Mucosa of descending colon (tissue), 3 donors: ENCODE measurements around the gene NKX1-2. TPM values are rescaled to one million over a fixed set of nuclear protein-coding genes. Genes with fewer than 3 reads are reported as not detected.
A peak's percentile ranks its signal among the peaks of the same experiment; 100 is the strongest.
"Not testable (repeated sequence)": the region's sequence is repeated elsewhere in the genome, so short reads cannot be mapped to it uniquely, and the experiment has no call there.

Experiments used
- ATAC-seq: fragments of 200-7000 bp; cut with Tn5 transposase; one replicate; pipeline ENCODE4 v1.9.1; 2020; ENCODE audit warnings: mild to moderate bottlenecking, moderate library complexity
- DNase-seq, 3 donors: peaks; one replicate each; pipeline ENCODE4 v3.0.0-alpha.2; 2020
- H3K36me3 ChIP-seq: fragments of 200-600 bp; one replicate; pipeline ENCODE4 v1.8.0; 2021; ENCODE audit warnings: low read depth, mild to moderate bottlenecking
- H3K4me1 ChIP-seq: fragments of 200-600 bp; one replicate; pipeline ENCODE4 v1.8.0; 2021; ENCODE audit warnings: low read depth, mild to moderate bottlenecking
- H3K4me3 ChIP-seq: fragments of 200-600 bp; one replicate; pipeline ENCODE4 v1.8.0; 2021; ENCODE audit warnings: mild to moderate bottlenecking
- H3K9me3 ChIP-seq: fragments of 200-600 bp; one replicate; pipeline ENCODE4 v1.8.0; 2021; ENCODE audit warnings: mild to moderate bottlenecking
- intact Hi-C, 2 donors: fragments of 100-400 bp; cut with DNase I in 1 of 2; cut with micrococcal nuclease in 1 of 2; formaldehyde crosslinking; loops; one replicate each; pipeline versions ENCODE4 v1.11.0 to v1.11.1; 2022; cut with DNase I, micrococcal nuclease
- total RNA-seq, 3 donors: library from RNA; stranded (reverse); fragmentation: NEBNext Ultra II Directional in 2 of 3; extraction: Animal tissue kit (Norgen Biotek cat#: 25700) in 2 of 3; gene quantifications; one replicate each; pipeline versions ENCODE4 v1.2.1 to v1.2.4, GENCODE V29; 2021 to 2023
- TF ChIP-seq, protein P1 (sequence below): fragments of 200-600 bp; IDR thresholded peaks from one replicate; pipeline ENCODE4 v1.8.0; 2022; ENCODE audit warnings: antibody characterized with exemption, mild to moderate bottlenecking
- donor health status: DM: no; HTN: no; CAD: no; lungs with moderate emphysema.
- donor health status: DM: no; HTN: no; CAD: no.
- donor health status: DM: no; HTN: yes; CAD: no.

Gene NKX1-2
- total RNA-seq, 3 donors from 2014 or later = not detected

DNA sequence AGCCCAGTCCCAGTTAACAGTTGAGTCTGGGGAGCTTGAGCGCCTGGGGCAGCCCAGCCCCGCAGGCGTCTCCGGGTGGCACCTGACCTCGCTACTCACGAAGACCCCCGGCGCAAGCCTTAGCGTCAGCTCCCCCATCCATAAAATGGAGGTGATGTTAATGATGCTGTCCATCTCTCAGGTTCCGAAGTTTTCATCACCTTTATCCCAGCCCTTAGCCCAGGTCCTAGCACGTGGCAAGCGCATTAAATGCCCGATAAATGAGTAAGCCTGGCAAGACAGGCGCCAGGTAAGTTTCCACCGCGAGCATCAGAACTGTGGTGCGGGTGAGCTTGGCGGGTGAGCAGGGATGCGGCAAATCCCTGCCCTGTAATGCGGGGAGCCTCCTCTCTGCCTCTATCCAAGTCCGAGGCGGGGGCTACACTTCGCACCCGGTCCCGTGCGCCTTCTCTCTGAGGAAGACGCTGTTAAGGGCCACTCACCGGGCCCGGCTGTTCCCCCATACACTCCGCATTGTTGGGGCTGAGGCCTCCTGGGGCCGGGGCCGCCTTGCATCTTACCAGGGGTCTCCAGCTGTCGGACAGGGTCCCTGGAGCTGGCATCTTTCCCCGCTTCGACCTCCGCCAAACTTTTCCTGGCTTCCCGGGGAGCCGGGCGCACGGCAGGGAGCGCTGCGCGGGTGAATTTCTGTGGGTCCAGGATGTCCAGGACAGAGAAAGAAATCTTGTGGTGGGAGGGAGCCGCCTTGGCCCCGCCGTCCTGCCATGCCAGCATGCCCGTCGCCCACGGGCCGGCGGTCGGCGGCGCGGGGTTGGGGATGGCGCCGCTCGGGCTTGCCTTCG is 444 bp downstream of the NKX1-2 start:
- intact Hi-C loops = no loop called here
- no peaks in the 10 kb centered on the region for H3K36me3 ChIP-seq
- no peak for DNase-seq
- H3K4me3 ChIP-seq = no peak overlapping the region
- no peak for ATAC-seq
- peaks cover 9% of the 10 kb centered on the region for H3K4me1 ChIP-seq
- TF ChIP-seq, protein P1, sequence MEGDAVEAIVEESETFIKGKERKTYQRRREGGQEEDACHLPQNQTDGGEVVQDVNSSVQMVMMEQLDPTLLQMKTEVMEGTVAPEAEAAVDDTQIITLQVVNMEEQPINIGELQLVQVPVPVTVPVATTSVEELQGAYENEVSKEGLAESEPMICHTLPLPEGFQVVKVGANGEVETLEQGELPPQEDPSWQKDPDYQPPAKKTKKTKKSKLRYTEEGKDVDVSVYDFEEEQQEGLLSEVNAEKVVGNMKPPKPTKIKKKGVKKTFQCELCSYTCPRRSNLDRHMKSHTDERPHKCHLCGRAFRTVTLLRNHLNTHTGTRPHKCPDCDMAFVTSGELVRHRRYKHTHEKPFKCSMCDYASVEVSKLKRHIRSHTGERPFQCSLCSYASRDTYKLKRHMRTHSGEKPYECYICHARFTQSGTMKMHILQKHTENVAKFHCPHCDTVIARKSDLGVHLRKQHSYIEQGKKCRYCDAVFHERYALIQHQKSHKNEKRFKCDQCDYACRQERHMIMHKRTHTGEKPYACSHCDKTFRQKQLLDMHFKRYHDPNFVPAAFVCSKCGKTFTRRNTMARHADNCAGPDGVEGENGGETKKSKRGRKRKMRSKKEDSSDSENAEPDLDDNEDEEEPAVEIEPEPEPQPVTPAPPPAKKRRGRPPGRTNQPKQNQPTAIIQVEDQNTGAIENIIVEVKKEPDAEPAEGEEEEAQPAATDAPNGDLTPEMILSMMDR = no peak
- no peaks in the 10 kb centered on the region for H3K9me3 ChIP-seq

GRCh38 chr10:124448696-124449169 is 1.1 kb downstream of the NKX1-2 start:
- no peak overlapping the region for H3K4me3 ChIP-seq

GRCh38 chr10:124447751-124448466 is 1.9 kb downstream of the NKX1-2 start:
- Histone ChIP-seq H3K36me3 (no peaks in the 10 kb centered on the region), H3K4me3 (no peak overlapping the region), H3K4me1 (peaks cover 9% of the 10 kb centered on the region), H3K9me3 (no peaks in the 10 kb centered on the region)
- peak; percentile 53 for ATAC-seq
- DNase-seq = no peak
- intact Hi-C loops = no loop called here
- TF ChIP-seq, protein P1 = no peak

More at GRCh38 chr10:124448696-124449169, 1.1 kb downstream of the NKX1-2 start:
- Histone ChIP-seq H3K4me1 (peaks cover 9% of the 10 kb centered on the region), H3K9me3 (no peaks in the 10 kb centered on the region), H3K36me3 (no peaks in the 10 kb centered on the region)
- DNase-seq (no peak), ATAC-seq (no peak)
- intact Hi-C loops = no loop called here
- TF ChIP-seq, protein P1 = no peak

GRCh38 chr10:124446830-124447750 is 2.7 kb downstream of the NKX1-2 start:
- DNase-seq (no peak), ATAC-seq (no peak)
- Histone ChIP-seq H3K4me3 (no peak overlapping the region), H3K9me3 (no peaks in the 10 kb centered on the region), H3K4me1 (peaks cover 9% of the 10 kb centered on the region), H3K36me3 (no peaks in the 10 kb centered on the region)
- TF ChIP-seq, protein P1 = no peak
- intact Hi-C loops = no loop called here

- intact Hi-C loops, H3K36me3 ChIP-seq, H3K4me1 ChIP-seq, H3K9me3 ChIP-seq, H3K4me3 ChIP-seq, ATAC-seq, DNase-seq: not testable (repeated sequence)
These were observed 8.1 kb downstream of the NKX1-2 start for GRCh38 chr10:124441694-124442093.
